ENCODE results near the gene SLC22A7. TPM values are rescaled to one million over a fixed set of nuclear protein-coding genes. Genes with fewer than 3 reads are reported as not detected.

SLC22A7 gene
- total and polyA plus RNA-seq, 2 of the 8 experiments (the other 6 are each of a cell fraction or from before 2014, with no cell fraction given): not detected

GRCh38 chr6:43293698-43294097 lies 4.4 kb upstream of the SLC22A7 start:
- Histone ChIP-seq H4K91ac (replicated peaks; ENCODE audit: insufficient read length, low read length) (no peak overlapping the region), H3K23me2 (ENCODE audit: low read depth, low read length) (peaks cover 12% of the 10 kb centered on the region; the same call in 1 of the 2 replicates), H4K5ac (ENCODE audit: insufficient read length, low read depth, low read length) (no peak overlapping the region), H3K4me1 (replicated peaks in 1 of 4; ENCODE audit: control insufficient read depth in 3 of 4, insufficient read depth in 4 of 4, low read length in 3 of 4) (no peaks in the 10 kb centered on the region), H2BK120ac (replicated peaks; ENCODE audit: low read depth, low read length) (no peak overlapping the region), H2BK5ac (ENCODE audit: low read depth, low read length) (no peak overlapping the region), H3K14ac (ENCODE audit: insufficient read length) (no peak overlapping the region), H3K27ac (ENCODE audit: low read depth, low read length) (no peak overlapping the region), H2BK12ac (ENCODE audit: low read depth, low read length) (no peak overlapping the region), H3K9me3 (ENCODE audit: insufficient read depth in 2 of 2, low read depth in 1 of 2, low read length in 1 of 2) (no peaks in the 10 kb centered on the region), H2BK20ac (ENCODE audit: low read length) (no peak overlapping the region), H3K9ac (replicated peaks in 1 of 4; ENCODE audit: extremely low read depth in 1 of 4, low read depth in 3 of 4, low read length in 3 of 4) (no peak overlapping the region), H3K56ac (replicated peaks; ENCODE audit: insufficient read length, low read depth, low read length) (peak overlapping the region; percentile 99), H3K18ac (ENCODE audit: extremely low read depth, low read length) (no peak overlapping the region), H3K79me1 (ENCODE audit: low read depth, low read length) (no peaks in the 10 kb centered on the region), H4K8ac (ENCODE audit: extremely low read depth, insufficient read depth, low read length) (no peak overlapping the region), H3K79me2 (ENCODE audit: control insufficient read depth in 1 of 2, insufficient read depth in 2 of 2, low read length in 2 of 2) (no peaks in the 10 kb centered on the region), H2AFZ (ENCODE audit: low read length) (no peak overlapping the region), H2BK15ac (ENCODE audit: low read length) (no peak overlapping the region), H3K36me3 (ENCODE audit: control insufficient read depth in 2 of 4, insufficient read depth in 4 of 4, low read length in 3 of 4) (no peaks in the 10 kb centered on the region; a peak in 1 of 8 replicates), H3K23ac (ENCODE audit: insufficient read length) (no peak overlapping the region), H3K27me3 (replicated peaks in 1 of 4; ENCODE audit: control insufficient read depth in 3 of 4, extremely low read depth in 1 of 4, insufficient read depth in 3 of 4, low read length in 3 of 4) (peaks cover 0 to 2% (median 0%) of the 10 kb centered on the region in 4 experiments; a peak in 1 of 7 replicates), H3K4me2 (ENCODE audit: insufficient read depth in 1 of 2, low read depth in 2 of 2, low read length in 2 of 2) (no peak overlapping the region), H3K4me3 (ENCODE audit: extremely low read depth in 1 of 4, insufficient read depth in 2 of 4, low read depth in 3 of 4, low read length in 4 of 4) (no peak overlapping the region), H4K20me1 (replicated peaks in 1 of 2; ENCODE audit: control insufficient read depth in 1 of 2, insufficient read depth in 2 of 2, low read length in 2 of 2) (peaks cover 0 to 8% of the 10 kb centered on the region in 2 experiments), H3K4ac (replicated peaks; ENCODE audit: insufficient read length, low read depth, low read length) (no peak overlapping the region), H2AK5ac (ENCODE audit: low read depth, low read length) (peak overlapping the region; percentile 56; the same call in 1 of the 2 replicates)
- WGBS, 2 experiments (ENCODE audit: extremely low coverage in 1 of 2, insufficient coverage in 1 of 2, insufficient read length in 1 of 2, insufficient replicate concordance in 2 of 2, low coverage in 1 of 2, low lambda C conversion rate in 2 of 2, missing lambda C conversion rate in 1 of 2): 89% methylated on average over 3 of the region's 3 CpGs; no CpG with 5 or more reads in 1 of the 2 experiments
- POLR2A ChIA-PET (ENCODE audit: partially characterized antibody): interaction anchor here (1.2 kb wide), 1 partner anchor 15 kb away, joined by 4 read pairs; the partner anchor contains the start of gene CRIP3
- DNase-seq (ENCODE audit: low read depth in 1 of 2, low spot score in 2 of 2): no peak
- CTCF ChIA-PET (ENCODE audit: partially characterized antibody): interaction anchor here (0.6 kb wide), 1 partner anchor 742 kb away, joined by 5 read pairs; no protein-coding TSS in a partner anchor
- FAIRE-seq: no peak
- TF ChIP-seq EZH2 (IDR thresholded peaks at IDR 0.05; ENCODE audit: low read depth, low read length, severe bottlenecking) (no peak), EP300 (IDR thresholded peaks at IDR 0.05; ENCODE audit: borderline replicate concordance in 1 of 2, low read depth in 2 of 2, low read length in 2 of 2) (no peak), SP2 (IDR thresholded peaks at IDR 0.05; ENCODE audit: low read length) (no peak), CTCF (IDR thresholded peaks at IDR 0.05; ENCODE audit: control extremely low read depth in 1 of 3, insufficient read depth in 1 of 3, low read depth in 1 of 3, low read length in 3 of 3) (no peak), POU5F1 (IDR thresholded peaks at IDR 0.05; ENCODE audit: low read depth, low read length) (no peak)
